ENCODE data around the gene PTGER3. TPM values are rescaled to one million over a fixed set of nuclear protein-coding genes. Genes with fewer than 3 reads are reported as not detected.

Gene PTGER3
- total and polyA plus RNA-seq, 2 of the 4 experiments (the other 2 are of a cell fraction), result not detected

GRCh38 chr1:70947835-70948234 is 99.8 kb downstream of the PTGER3 start:
- H3K23ac ChIP-seq (ENCODE audit: low read depth, low read length), result no peak overlapping the region
- H4K8ac ChIP-seq (ENCODE audit: low read depth in 2 of 2, low read length in 2 of 2), result no peak overlapping the region
- ATAC-seq (ENCODE audit: low read depth), result no peak
- H3K56ac ChIP-seq (ENCODE audit: extremely low read depth, insufficient read depth, low read length), result no peak overlapping the region
- H3K9me3 ChIP-seq (ENCODE audit: control insufficient read depth, insufficient read depth, low read length), result no peaks in the 10 kb centered on the region
- no peak for DNase-seq
- H3K4me2 ChIP-seq (ENCODE audit: low read depth, low read length), result no peak overlapping the region
- no peaks in the 10 kb centered on the region for H3K79me1 ChIP-seq (ENCODE audit: low read depth in 1 of 2, low read length in 2 of 2)
- POLR2A ChIA-PET (ENCODE audit: unreplicated experiment), result no interaction called here
- dilution Hi-C loops (cut with HindIII; ENCODE audit: low sequenced_read_pairs, unreplicated experiment), result no loop called here
- CTCF ChIA-PET, result no interaction called here
- no peaks in the 10 kb centered on the region for H3K4me1 ChIP-seq (ENCODE audit: control insufficient read depth, insufficient read depth, low read length)
- H4K5ac ChIP-seq (ENCODE audit: low read depth, low read length), result no peak overlapping the region
- H4K20me1 ChIP-seq (ENCODE audit: insufficient read depth, low read length), result no peaks in the 10 kb centered on the region
- WGBS, 2 experiments (ENCODE audit: extremely low coverage in 2 of 2, insufficient read length in 1 of 2), result no CpG with 5 or more reads among the region's 2 CpGs
- H2AK9ac ChIP-seq (replicated peaks; ENCODE audit: low read depth, low read length, poor library complexity), result no peak overlapping the region
- in situ Hi-C loops (cut with MboI; ENCODE audit: low sequenced_read_pairs), result no loop called here
- H3K18ac ChIP-seq (ENCODE audit: low read depth, low read length), result no peak overlapping the region
- no peak overlapping the region for H2AK5ac ChIP-seq (ENCODE audit: low read depth, low read length)
- H2BK120ac ChIP-seq (ENCODE audit: low read depth, low read length), result no peak overlapping the region
- no peak overlapping the region for H2AFZ ChIP-seq (replicated peaks; ENCODE audit: low read length, poor library complexity)
- no peak overlapping the region for H2BK5ac ChIP-seq (ENCODE audit: low read depth, low read length, poor library complexity, severe bottlenecking)
- no peaks in the 10 kb centered on the region for H3K9me1 ChIP-seq (ENCODE audit: insufficient read depth, low read length)
- no peak overlapping the region for H3K4me3 ChIP-seq (ENCODE audit: insufficient read depth, low read depth, low read length)
- TF ChIP-seq POLR2A (IDR thresholded peaks at IDR 0.05; ENCODE audit: low read depth, low read length), result no peak
- H4K91ac ChIP-seq (ENCODE audit: insufficient read depth, low read depth, low read length), result no peak overlapping the region
- H3K9ac ChIP-seq (ENCODE audit: low read depth, low read length), result no peak overlapping the region
- intact Hi-C loops (cut with micrococcal nuclease), result no loop called here
- H2BK20ac ChIP-seq (ENCODE audit: low read depth, low read length), result no peak overlapping the region
- H3K14ac ChIP-seq (replicated peaks; ENCODE audit: low read depth, low read length), result no peak overlapping the region
- no peak overlapping the region for H2BK15ac ChIP-seq (ENCODE audit: low read depth, low read length)
- no peak overlapping the region for H3K4ac ChIP-seq (ENCODE audit: low read depth, low read length)
- no TSS peak for BruUV-seq (replicated peaks)
- H3K27ac ChIP-seq (ENCODE audit: insufficient read depth, low read length), result no peak overlapping the region
- H3K36me3 ChIP-seq (ENCODE audit: control insufficient read depth, insufficient read depth, low read length), result no peaks in the 10 kb centered on the region
- H3K27me3 ChIP-seq (ENCODE audit: control insufficient read depth, insufficient read depth, low read length), result no peaks in the 10 kb centered on the region
